CD14-positive monocyte (primary cell): Measurements from ENCODE around the gene ACBD4. TPM values are rescaled to one million over a fixed set of nuclear protein-coding genes. Genes with fewer than 3 reads are reported as not detected.

Experiments
- DNase-seq, 3 donors: peaks; one replicate each; pipeline ENCODE4 v3.0.0-alpha.2; 2011 to 2022
- H2AFZ ChIP-seq: 2 replicates; pipeline ENCODE4 v1.6.0; 2012; ENCODE audit warnings: mild to moderate bottlenecking, low read depth, low read length, inconsistent platforms; ENCODE audit not compliant: insufficient read depth, poor library complexity, severe bottlenecking
- H3K27ac ChIP-seq, 2 donors: 1 replicate in 1 of 2; 2 replicates in 1 of 2; pipeline ENCODE4 v1.5.1; 2012 to 2013; ENCODE audit warnings: low read length in 2 of 2, control low read depth in 1 of 2, inconsistent platforms in 1 of 2, low read depth in 1 of 2, mild to moderate bottlenecking in 1 of 2
- H3K27me3 ChIP-seq, 2 donors: one replicate each; pipeline versions ENCODE4 v1.6.0 to v1.6.1; 2011 to 2013; ENCODE audit warnings: low read length in 2 of 2; ENCODE audit not compliant: control insufficient read depth in 2 of 2, insufficient read depth in 2 of 2
- H3K36me3 ChIP-seq, 2 donors: replicated peaks in 1 of 2; 1 replicate in 1 of 2; 2 replicates in 1 of 2; pipeline versions ENCODE4 v1.5.1 to v1.6.1; 2012 to 2013; ENCODE audit warnings: low read length in 2 of 2, control low read depth in 1 of 2, inconsistent platforms in 1 of 2, mild to moderate bottlenecking in 1 of 2; ENCODE audit not compliant: insufficient read depth in 2 of 2, control insufficient read depth in 1 of 2
- H3K4me1 ChIP-seq, 2 donors: 1 replicate in 1 of 2; 2 replicates in 1 of 2; pipeline versions ENCODE4 v1.5.1 to v1.6.1; 2012 to 2013; ENCODE audit warnings: low read length in 2 of 2, control low read depth in 1 of 2, inconsistent platforms in 1 of 2, mild to moderate bottlenecking in 1 of 2, moderate library complexity in 1 of 2; ENCODE audit not compliant: insufficient read depth in 2 of 2, control insufficient read depth in 1 of 2
- H3K4me2 ChIP-seq: replicated peaks from 2 replicates; pipeline ENCODE3; 2012; ENCODE audit warnings: low read length, moderate library complexity, mild to moderate bottlenecking; ENCODE audit not compliant: poor library complexity, severe bottlenecking; ENCODE audit errors: extremely low read depth
- H3K4me3 ChIP-seq, 3 experiments: fragments of 200-600 bp in 1 of 3; sonication (generic) in 1 of 3; replicated peaks in 1 of 3; 1 replicate in 2 of 3; 2 replicates in 1 of 3; pipeline ENCODE4 v1.5.1; 2011 to 2013; ENCODE audit warnings: low read length in 3 of 3, mild to moderate bottlenecking in 3 of 3, control low read depth in 2 of 3, low read depth in 2 of 3, inconsistent platforms in 1 of 3, moderate library complexity in 1 of 3
- H3K79me2 ChIP-seq: 2 replicates; pipeline ENCODE4 v1.6.0; 2012; ENCODE audit warnings: mild to moderate bottlenecking, control low read depth, inconsistent platforms, low read length, moderate library complexity; ENCODE audit not compliant: insufficient read depth
- H3K9ac ChIP-seq: 2 replicates; pipeline ENCODE4 v1.6.0; 2017; ENCODE audit warnings: low read length, mild to moderate bottlenecking; ENCODE audit not compliant: insufficient read depth, poor library complexity, severe bottlenecking
- H3K9me3 ChIP-seq, 2 donors: replicated peaks in 1 of 2; 1 replicate in 1 of 2; 2 replicates in 1 of 2; pipeline versions ENCODE4 v1.5.1 to v1.6.1; 2012 to 2013; ENCODE audit warnings: low read length in 2 of 2, control low read depth in 1 of 2; ENCODE audit not compliant: control insufficient read depth in 1 of 2, insufficient read depth in 1 of 2
- H4K20me1 ChIP-seq: 2 replicates; pipeline ENCODE4 v1.6.0; 2012; ENCODE audit warnings: mild to moderate bottlenecking, low read length, control low read depth, moderate library complexity; ENCODE audit not compliant: insufficient read depth
- H3K27ac Mint-ChIP-seq, 7 donors: one replicate each; pipeline ENCODE4 v1.8.0; 2020; ENCODE audit warnings: mild to moderate bottlenecking in 7 of 7, mixed read lengths in 7 of 7, moderate library complexity in 6 of 7, inconsistent platforms in 2 of 7
- H3K27me3 Mint-ChIP-seq, 3 donors: one replicate each; pipeline ENCODE4 v1.8.0; 2021 to 2022; ENCODE audit warnings: low read depth in 3 of 3, mild to moderate bottlenecking in 3 of 3, mixed read lengths in 3 of 3, moderate library complexity in 3 of 3, inconsistent platforms in 1 of 3
- H3K36me3 Mint-ChIP-seq, 2 donors: one replicate each; pipeline ENCODE4 v1.8.0; 2020; ENCODE audit warnings: mixed read lengths in 2 of 2, inconsistent platforms in 1 of 2, mild to moderate bottlenecking in 1 of 2
- H3K4me1 Mint-ChIP-seq: one replicate; pipeline ENCODE4 v1.8.0; 2020; ENCODE audit warnings: mild to moderate bottlenecking, mixed read lengths
- H3K4me3 Mint-ChIP-seq, 2 donors: one replicate each; pipeline ENCODE4 v1.8.0; 2020; ENCODE audit warnings: mild to moderate bottlenecking in 2 of 2, mixed read lengths in 2 of 2, moderate library complexity in 1 of 2
- H3K9me3 Mint-ChIP-seq, 7 donors: one replicate each; pipeline ENCODE4 v1.8.0; 2020 to 2022; ENCODE audit warnings: mixed read lengths in 7 of 7, mild to moderate bottlenecking in 6 of 7, moderate library complexity in 6 of 7, inconsistent platforms in 2 of 7
- CTCF ChIP-seq: fragments of 200-600 bp; IDR thresholded peaks from one replicate; pipeline ENCODE4 v1.8.0; 2022; ENCODE audit warnings: antibody characterized with exemption, mild to moderate bottlenecking
- WGBS: methylation state at CpG from one replicate; pipeline ENCODE4 v1.1.5; 2013; ENCODE audit warnings: missing lambda C conversion rate; ENCODE audit not compliant: insufficient coverage; 5-methylcytosine and 5-hydroxymethylcytosine counted together
- intact Hi-C, 2 donors: fragments of 100-400 bp; cut with micrococcal nuclease; formaldehyde crosslinking; loops; one replicate each; pipeline versions ENCODE4 v1.15.0 to v1.15.1; 2023
- polyA plus RNA-seq, 3 donors: library from polyadenylated mRNA; depleted of rRNA in 1 of 3; unstranded in 2 of 3; stranded (reverse) in 1 of 3; fragments of 300-500 nt in 2 of 3; fragments of >200 nt in 1 of 3; fragmentation: Illumina TruSeq in 2 of 3; gene quantifications; 1 replicate in 2 of 3; 2 replicates in 1 of 3; pipeline ENCODE4 v1.2.3, GENCODE V29; 2012 to 2021

ACBD4 gene
- polyA plus RNA-seq, 3 donors = 4.8 to 7.4 (median 6.2) TPM

- Mint-ChIP-seq H3K4me3 (peak within 1 kb of the TSS; percentile 89 to 93), H3K27me3 (peaks cover 7 to 16% (median 12%) of the 10 kb centered on the region in 3 donors), H3K36me3 (no peaks in the 10 kb centered on the region), H3K4me1 (peaks cover 27% of the 10 kb centered on the region), H3K27ac (peak within 1 kb of the TSS; percentile 63 to 90 (median 82)), H3K9me3 (no peaks in the 10 kb centered on the region)
- WGBS = under 1% methylated on average over 21 of the region's 36 CpGs
- Histone ChIP-seq H4K20me1 (no peaks in the 10 kb centered on the region), H3K27ac (peak within 1 kb of the TSS; percentile 61 to 75), H3K4me1 (peaks cover 20 to 31% of the 10 kb centered on the region in 2 donors), H3K4me3 (peak within 1 kb of the TSS; percentile 73 to 98 (median 95)), H3K79me2 (peaks cover 5% of the 10 kb centered on the region), H3K4me2 (peak within 1 kb of the TSS; percentile 98), H3K9ac (peak within 1 kb of the TSS; percentile 75), H3K27me3 (peaks cover 0 to 8% of the 10 kb centered on the region in 2 donors), H3K9me3 (no peaks in the 10 kb centered on the region), H2AFZ (peak within 1 kb of the TSS; percentile 99), H3K36me3 (no peaks in the 10 kb centered on the region)
- no peak for DNase-seq
- intact Hi-C loops = loop anchor here (5.0 to 10.0 kb wide), 3 partner anchors 35 to 357 kb away; no protein-coding TSS in a partner anchor
- TF ChIP-seq CTCF = no peak
Measured at GRCh38 chr17:45132320-45132571, 3.2 kb upstream of the ACBD4 start, which contains the start of gene PLCD3. Gene PLCD3 (minus strand): TSS chr17:45132515. CDS start chr17:45132410, 105 bp downstream.

- H3K9me3 Mint-ChIP-seq = no peaks in the 10 kb centered on the region
- no peaks in the 10 kb centered on the region for H3K9me3 ChIP-seq
- H3K27me3 Mint-ChIP-seq = peaks cover 7 to 16% (median 12%) of the 10 kb centered on the region in 3 donors
- peak overlapping the region; percentile 63 to 90 (median 82) for H3K27ac Mint-ChIP-seq
- H3K4me1 Mint-ChIP-seq = peaks cover 26% of the 10 kb centered on the region
- peak overlapping the region; percentile 61 to 75 for H3K27ac ChIP-seq
- no peaks in the 10 kb centered on the region for H4K20me1 ChIP-seq
- H3K36me3 Mint-ChIP-seq = peaks cover 0 to 2% of the 10 kb centered on the region in 2 donors
- H2AFZ ChIP-seq = peak overlapping the region; percentile 99
- WGBS = under 1% methylated on average over 58 of the region's 71 CpGs
- H3K9ac ChIP-seq = peak overlapping the region; percentile 75
- H3K27me3 ChIP-seq = peaks cover 0 to 8% of the 10 kb centered on the region in 2 donors
- peaks cover 20 to 31% of the 10 kb centered on the region in 2 donors for H3K4me1 ChIP-seq
- peak overlapping the region; percentile 89 to 93 for H3K4me3 Mint-ChIP-seq
- TF ChIP-seq CTCF = peak; percentile 85
- H3K36me3 ChIP-seq = no peaks in the 10 kb centered on the region
- peak overlapping the region; percentile 98 for H3K4me2 ChIP-seq
- H3K79me2 ChIP-seq = peaks cover 5% of the 10 kb centered on the region
- peak; percentile 67 to 74 (median 72) for DNase-seq
- peak overlapping the region; percentile 73 to 98 (median 95) for H3K4me3 ChIP-seq
- intact Hi-C loops = loop anchor here (1.0 to 10.0 kb wide), 4 partner anchors 36 to 358 kb away; no protein-coding TSS in a partner anchor
Measured at GRCh38 chr17:45132572-45133463, 2.7 kb upstream of the ACBD4 start.
